Vagina (tissue), 2 donors: ENCODE data around the gene MAST4. TPM values are rescaled to one million over a fixed set of nuclear protein-coding genes. Genes with fewer than 3 reads are reported as not detected.

Experiments
- DNase-seq, 2 donors: peaks; one replicate each; pipeline ENCODE4 v3.0.0-alpha.2; 2017; ENCODE audit errors: extremely low spot score in 2 of 2
- H3K27ac ChIP-seq: fragments of 200-600 bp; sonication (generic); one replicate; pipeline ENCODE4 v1.5.1; 2019
- H3K27me3 ChIP-seq: fragments of 200-600 bp; sonication (generic); one replicate; pipeline ENCODE4 v1.5.1; 2019
- H3K36me3 ChIP-seq, 2 donors: fragments of 200-600 bp; sonication (generic); one replicate each; pipeline ENCODE4 v1.5.1; 2017 to 2019
- H3K4me1 ChIP-seq: fragments of 200-600 bp; sonication (generic); one replicate; pipeline ENCODE4 v1.5.1; 2019
- H3K4me3 ChIP-seq, 2 donors: fragments of 200-600 bp; sonication (generic); 1 replicate in 1 of 2; 2 replicates in 1 of 2; pipeline ENCODE4 v1.5.1; 2016 to 2019
- H3K9me3 ChIP-seq: fragments of 200-600 bp; sonication (generic); one replicate; pipeline ENCODE4 v1.5.1; 2019
- CTCF ChIP-seq, 3 experiments: fragments of 450-650 bp in 2 of 3; fragments of 200-600 bp in 1 of 3; sonication (generic) in 1 of 3; IDR thresholded peaks; one replicate each; pipeline ENCODE4 v1.5.1; 2017 to 2019; ENCODE audit warnings: antibody characterized with exemption in 3 of 3, mild to moderate bottlenecking in 2 of 3, moderate library complexity in 2 of 3
- POLR2A ChIP-seq, 2 donors: fragments of 450-650 bp; IDR thresholded peaks; one replicate each; pipeline ENCODE4 v1.6.1; 2017; ENCODE audit warnings: antibody characterized with exemption in 2 of 2, mild to moderate bottlenecking in 2 of 2, moderate library complexity in 2 of 2
- POLR2AphosphoS5 ChIP-seq, 2 donors: sonication (generic); formaldehyde crosslinking; IDR thresholded peaks; one replicate each; pipeline ENCODE4 v1.9.0; 2017; ENCODE audit warnings: antibody characterized with exemption in 2 of 2, mild to moderate bottlenecking in 2 of 2, low read depth in 1 of 2; ENCODE audit not compliant: insufficient read depth in 1 of 2
- intact Hi-C: fragments of 100-400 bp; cut with DNase I; formaldehyde crosslinking; loops from one replicate; pipeline ENCODE4 v1.15.1; 2023
- total RNA-seq: library from RNA; depleted of rRNA; stranded (reverse); fragments of >200 nt; gene quantifications from one replicate; pipeline ENCODE4 v1.2.3, GENCODE V29; 2016

MAST4 gene
- total RNA-seq, 1 donor from 2014 or later: 85.9 TPM

GRCh38 chr5:67021962-67022361, 425.8 kb downstream of the MAST4 start:
- TF ChIP-seq CTCF (IDR thresholded peaks at IDR 0.05) (no peak), POLR2A (IDR thresholded peaks at IDR 0.05) (no peak), POLR2AphosphoS5 (IDR thresholded peaks at IDR 0.05; ENCODE audit: insufficient read depth in 1 of 2, low read depth in 1 of 2) (no peak)
- no peak overlapping the region for H3K4me3 ChIP-seq
- no peak for DNase-seq
- intact Hi-C loops: no loop called here
- no peak overlapping the region for H3K27ac ChIP-seq
- H3K9me3 ChIP-seq: no peaks in the 10 kb centered on the region
- H3K36me3 ChIP-seq: no peaks in the 10 kb centered on the region
- H3K4me1 ChIP-seq: peaks cover 21% of the 10 kb centered on the region
- no peaks in the 10 kb centered on the region for H3K27me3 ChIP-seq

- intact Hi-C loops: no loop called here
- Histone ChIP-seq H3K27ac (no peak overlapping the region), H3K4me3 (no peak overlapping the region), H3K36me3 (no peaks in the 10 kb centered on the region), H3K27me3 (no peaks in the 10 kb centered on the region), H3K9me3 (no peaks in the 10 kb centered on the region), H3K4me1 (peaks cover 24% of the 10 kb centered on the region)
- no peak for TF ChIP-seq CTCF (IDR thresholded peaks at IDR 0.05)
- TF ChIP-seq POLR2AphosphoS5 (IDR thresholded peaks at IDR 0.05; ENCODE audit: insufficient read depth in 1 of 2, low read depth in 1 of 2): no peak
- TF ChIP-seq POLR2A (IDR thresholded peaks at IDR 0.05): no peak
- DNase-seq: no peak
Measured at GRCh38 chr5:67025457-67025856, 429.3 kb downstream of the MAST4 start.

- H3K27ac ChIP-seq: no peak overlapping the region
- intact Hi-C loops: no loop called here
- peaks cover 24% of the 10 kb centered on the region for H3K4me1 ChIP-seq
- no peaks in the 10 kb centered on the region for H3K27me3 ChIP-seq
- no peak for DNase-seq
- no peaks in the 10 kb centered on the region for H3K9me3 ChIP-seq
- no peaks in the 10 kb centered on the region for H3K36me3 ChIP-seq
- TF ChIP-seq CTCF (IDR thresholded peaks at IDR 0.05): no peak
- TF ChIP-seq POLR2AphosphoS5 (IDR thresholded peaks at IDR 0.05; ENCODE audit: insufficient read depth in 1 of 2, low read depth in 1 of 2): no peak
- no peak for TF ChIP-seq POLR2A (IDR thresholded peaks at IDR 0.05)
- H3K4me3 ChIP-seq: no peak overlapping the region
Measured at GRCh38 chr5:67026278-67026677, 430.1 kb downstream of the MAST4 start.

- peaks cover 26% of the 10 kb centered on the region for H3K4me1 ChIP-seq
- H3K9me3 ChIP-seq: no peaks in the 10 kb centered on the region
- no peak overlapping the region for H3K4me3 ChIP-seq
- H3K27me3 ChIP-seq: no peaks in the 10 kb centered on the region
- intact Hi-C loops: no loop called here
- no peaks in the 10 kb centered on the region for H3K36me3 ChIP-seq
- no peak overlapping the region for H3K27ac ChIP-seq
- TF ChIP-seq POLR2AphosphoS5 (IDR thresholded peaks at IDR 0.05; ENCODE audit: insufficient read depth in 1 of 2, low read depth in 1 of 2): no peak
- TF ChIP-seq POLR2A (IDR thresholded peaks at IDR 0.05): no peak
- no peak for TF ChIP-seq CTCF (IDR thresholded peaks at IDR 0.05)
- DNase-seq: no peak
Measured at GRCh38 chr5:67027171-67027570, 431.0 kb downstream of the MAST4 start.

DNA sequence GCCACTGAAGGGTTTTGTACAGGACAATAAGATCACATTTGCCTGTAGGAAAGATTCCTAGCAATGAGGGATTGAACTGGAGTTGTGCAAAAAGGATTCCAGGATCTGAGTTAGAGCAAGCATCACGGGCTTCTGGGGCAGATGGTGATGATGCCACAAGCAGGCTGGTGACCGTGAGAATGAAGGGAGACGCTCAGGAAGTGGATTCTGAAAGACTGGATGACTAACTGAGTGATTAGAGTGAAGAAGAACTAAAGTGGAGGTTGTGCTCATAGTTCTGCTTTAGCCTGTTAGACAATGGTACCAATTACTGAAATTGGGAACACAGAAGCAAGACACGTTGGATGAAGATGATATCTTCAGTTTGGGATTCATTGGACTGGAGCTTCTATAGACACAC, 432.2 kb downstream of the MAST4 start:
- DNase-seq: no peak
- intact Hi-C loops: no loop called here
- Histone ChIP-seq H3K9me3 (no peaks in the 10 kb centered on the region), H3K27me3 (no peaks in the 10 kb centered on the region), H3K36me3 (no peaks in the 10 kb centered on the region), H3K4me3 (no peak overlapping the region), H3K4me1 (peaks cover 28% of the 10 kb centered on the region), H3K27ac (no peak overlapping the region)
- TF ChIP-seq CTCF (IDR thresholded peaks at IDR 0.05) (no peak), POLR2A (IDR thresholded peaks at IDR 0.05) (no peak), POLR2AphosphoS5 (IDR thresholded peaks at IDR 0.05; ENCODE audit: insufficient read depth in 1 of 2, low read depth in 1 of 2) (no peak)
